NCI-H146 (cell line): Measurements from ENCODE around the gene SORCS1.
A peak's percentile ranks its signal among the peaks of the same experiment; 100 is the strongest.

Experiments used
- DNase-seq: peaks from one replicate; lab custom pipeline; 2025; lab: John Stamatoyannopoulos, UW

The SORCS1 gene

GRCh38 chr10:106734220-106734619, 430.3 kb downstream of the SORCS1 start:
- no peak for DNase-seq

GRCh38 chr10:106728232-106728631, 436.3 kb downstream of the SORCS1 start:
- no peak for DNase-seq

- DNase-seq, result no peak
Observed at GRCh38 chr10:106727170-106727569, 437.3 kb downstream of the SORCS1 start.

- no peak for DNase-seq
Observed at GRCh38 chr10:106722524-106722923, 442.0 kb downstream of the SORCS1 start.

- DNase-seq, result no peak
Observed at GRCh38 chr10:106720683-106721082, 443.8 kb downstream of the SORCS1 start.

- DNase-seq, result no peak
Observed at GRCh38 chr10:106716381-106716780, 448.1 kb downstream of the SORCS1 start.

- no peak for DNase-seq
Observed at GRCh38 chr10:106714734-106715555, 449.6 kb downstream of the SORCS1 start.

GRCh38 chr10:106713846-106714245, 450.7 kb downstream of the SORCS1 start:
- no peak for DNase-seq

- DNase-seq, result no peak
Observed at GRCh38 chr10:106712988-106713387, 451.5 kb downstream of the SORCS1 start.

GRCh38 chr10:106711313-106711906, 453.1 kb downstream of the SORCS1 start:
- peak; percentile 15 for DNase-seq

GRCh38 chr10:106708506-106708905, 456.0 kb downstream of the SORCS1 start:
- DNase-seq, result no peak

- DNase-seq, result no peak
Observed at GRCh38 chr10:106707657-106708056, 456.8 kb downstream of the SORCS1 start.

GRCh38 chr10:106706127-106706526, 458.4 kb downstream of the SORCS1 start:
- DNase-seq, result no peak

GRCh38 chr10:106705681-106706100, 458.8 kb downstream of the SORCS1 start:
- peak; percentile 41 for DNase-seq

GRCh38 chr10:106696239-106696638, 468.3 kb downstream of the SORCS1 start:
- DNase-seq, result no peak

GRCh38 chr10:106694696-106695095, 469.8 kb downstream of the SORCS1 start:
- DNase-seq, result no peak

GRCh38 chr10:106682175-106682574, 482.3 kb downstream of the SORCS1 start:
- DNase-seq, result no peak

GRCh38 chr10:106680061-106680460, 484.4 kb downstream of the SORCS1 start:
- DNase-seq, result no peak

- DNase-seq, result no peak
Observed at GRCh38 chr10:106679314-106679713, 485.2 kb downstream of the SORCS1 start.

GRCh38 chr10:106672517-106673175, 491.9 kb downstream of the SORCS1 start:
- no peak for DNase-seq

- no peak for DNase-seq
Observed at GRCh38 chr10:106661767-106662140, 502.8 kb downstream of the SORCS1 start.

GRCh38 chr10:106661133-106661766, 503.3 kb downstream of the SORCS1 start:
- no peak for DNase-seq

GRCh38 chr10:106660550-106660949, 504.0 kb downstream of the SORCS1 start:
- DNase-seq, result no peak
